GF-D8 (cell line): ENCODE measurements around the gene CISH.
A peak's percentile ranks its signal among the peaks of the same experiment; 100 is the strongest.

Source experiments
- DNase-seq: peaks from one replicate; lab custom pipeline; 2025; lab: John Stamatoyannopoulos, UW

CISH gene

GRCh38 chr3:50612970-50613846 lies 1.6 kb upstream of the CISH start:
- DNase-seq, result no peak

GRCh38 chr3:50612234-50612882 lies 784 bp upstream of the CISH start:
- DNase-seq, result no peak

- no peak for DNase-seq
Observed at GRCh38 chr3:50610992-50611463, 546 bp downstream of the CISH start.

- no peak for DNase-seq
Observed at GRCh38 chr3:50610181-50610971, 1.2 kb downstream of the CISH start.

- no peak for DNase-seq
Observed at GRCh38 chr3:50609763-50610085, 1.9 kb downstream of the CISH start.

GRCh38 chr3:50609071-50609762 lies 2.4 kb downstream of the CISH start:
- DNase-seq, result peak; percentile 33

- no peak for DNase-seq
Observed at GRCh38 chr3:50608278-50608677, 3.3 kb downstream of the CISH start.

- no peak for DNase-seq
Observed at GRCh38 chr3:50607271-50608091, 4.1 kb downstream of the CISH start.

- no peak for DNase-seq
Observed at GRCh38 chr3:50606596-50606995, 5.0 kb downstream of the CISH start.

GRCh38 chr3:50605901-50606326 lies 5.7 kb downstream of the CISH start:
- peak; percentile 32 for DNase-seq

- DNase-seq, result peak; percentile 64
Observed at GRCh38 chr3:50604628-50605588, 6.7 kb downstream of the CISH start.

- no peak for DNase-seq
Observed at GRCh38 chr3:50604110-50604621, 7.4 kb downstream of the CISH start.

GRCh38 chr3:50603261-50604109 lies 8.1 kb downstream of the CISH start:
- DNase-seq, result no peak

- no peak for DNase-seq
Observed at GRCh38 chr3:50602595-50603191, 8.9 kb downstream of the CISH start.

- peak; percentile 98 for DNase-seq
Observed at GRCh38 chr3:50600841-50601591, 10.6 kb downstream of the CISH start.

- peak; percentile 70 for DNase-seq
Observed at GRCh38 chr3:50600141-50600753, 11.3 kb downstream of the CISH start.

- no peak for DNase-seq
Observed at GRCh38 chr3:50599716-50600118, 11.9 kb downstream of the CISH start.
